T-helper 2 cell (primary cell): ENCODE measurements around the gene JUNB.
"Not testable (repeated sequence)": the region's sequence is repeated elsewhere in the genome, so short reads cannot be mapped to it uniquely, and the experiment has no call there.

Experiments used
- DNase-seq, 5 experiments: peaks; one replicate each; pipeline versions ENCODE4 v3.0.0 to v3.0.0-alpha.2; 2012 to 2022

JUNB gene

DNA sequence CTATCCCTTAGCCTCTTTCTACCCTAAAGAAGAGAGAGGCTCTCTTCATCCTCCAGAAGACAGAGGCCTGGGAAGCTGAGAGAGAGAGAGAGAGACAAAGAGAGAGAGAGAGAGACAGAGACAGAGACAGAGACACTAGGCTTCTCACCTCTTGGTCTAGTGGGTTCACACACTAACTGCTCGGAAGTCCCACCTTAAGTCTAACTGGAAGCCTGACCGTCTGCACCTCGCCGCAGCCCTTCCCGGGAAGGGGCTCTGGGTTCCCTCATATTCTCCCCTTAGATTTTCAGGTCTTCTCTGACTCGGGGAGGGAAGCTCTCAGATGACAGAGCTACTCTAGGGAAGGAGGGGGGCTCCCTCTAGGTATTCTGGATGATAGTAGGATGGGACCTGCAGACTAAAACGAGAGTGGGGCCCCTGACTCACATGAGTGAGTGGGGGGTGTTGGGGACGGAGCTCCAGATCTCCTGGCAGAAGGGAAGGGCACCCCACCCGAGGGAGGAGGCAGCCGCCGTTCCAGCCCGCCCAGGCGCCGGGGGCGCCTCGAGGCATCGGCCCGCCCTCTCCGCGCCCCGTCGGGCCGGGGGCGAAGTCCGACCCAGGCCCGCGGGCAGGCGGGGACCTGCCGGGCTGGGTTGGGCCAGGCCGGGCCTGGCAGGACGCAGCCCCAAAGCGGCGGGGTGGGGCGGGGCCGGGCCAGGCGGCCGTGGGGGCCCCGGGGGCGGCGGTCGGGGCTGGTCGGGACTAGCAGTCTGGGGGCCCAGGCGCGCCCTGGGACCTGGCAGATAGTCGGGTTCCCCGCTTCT, 2.0 kb upstream of the JUNB start:
- DNase-seq: peak in 2 of 5 experiments; percentile 28 to 38

DNA sequence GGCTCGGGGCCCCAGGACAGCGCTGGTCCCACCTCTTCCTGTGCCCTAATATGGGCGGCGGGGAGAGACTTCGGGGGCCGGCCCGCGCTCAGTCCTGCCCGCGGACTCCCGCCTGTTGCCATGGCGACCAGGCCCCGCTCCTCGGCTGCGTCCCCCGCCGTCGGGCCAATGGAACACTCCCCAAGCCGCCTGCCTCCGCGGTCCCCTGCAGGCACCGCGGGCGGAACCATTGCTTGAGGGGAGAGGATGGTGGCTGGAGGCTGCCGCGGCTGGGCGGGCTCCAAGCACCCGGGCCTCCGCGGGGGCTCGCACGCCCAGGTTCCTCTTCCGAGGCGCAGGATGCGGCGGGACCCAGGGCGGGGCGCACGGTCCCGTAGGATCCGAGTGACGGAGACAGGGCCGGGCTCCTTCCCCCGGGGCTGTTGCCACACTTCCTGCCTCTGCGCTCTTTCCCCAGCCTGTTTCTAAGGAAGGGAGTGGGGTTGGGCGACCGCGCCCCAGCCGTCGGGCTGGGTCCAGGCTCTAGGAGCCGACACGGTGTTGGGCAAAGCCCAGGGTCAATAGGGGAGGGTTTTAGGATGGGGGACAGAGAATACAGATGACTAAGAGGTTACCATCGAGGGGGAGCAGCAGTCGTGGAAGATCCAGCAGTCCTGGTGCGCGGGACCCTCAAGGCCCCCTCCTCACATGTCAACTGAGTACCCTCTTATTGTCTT, 1.2 kb upstream of the JUNB start:
- peak; percentile 81 to 98 (median 89) for DNase-seq

DNA sequence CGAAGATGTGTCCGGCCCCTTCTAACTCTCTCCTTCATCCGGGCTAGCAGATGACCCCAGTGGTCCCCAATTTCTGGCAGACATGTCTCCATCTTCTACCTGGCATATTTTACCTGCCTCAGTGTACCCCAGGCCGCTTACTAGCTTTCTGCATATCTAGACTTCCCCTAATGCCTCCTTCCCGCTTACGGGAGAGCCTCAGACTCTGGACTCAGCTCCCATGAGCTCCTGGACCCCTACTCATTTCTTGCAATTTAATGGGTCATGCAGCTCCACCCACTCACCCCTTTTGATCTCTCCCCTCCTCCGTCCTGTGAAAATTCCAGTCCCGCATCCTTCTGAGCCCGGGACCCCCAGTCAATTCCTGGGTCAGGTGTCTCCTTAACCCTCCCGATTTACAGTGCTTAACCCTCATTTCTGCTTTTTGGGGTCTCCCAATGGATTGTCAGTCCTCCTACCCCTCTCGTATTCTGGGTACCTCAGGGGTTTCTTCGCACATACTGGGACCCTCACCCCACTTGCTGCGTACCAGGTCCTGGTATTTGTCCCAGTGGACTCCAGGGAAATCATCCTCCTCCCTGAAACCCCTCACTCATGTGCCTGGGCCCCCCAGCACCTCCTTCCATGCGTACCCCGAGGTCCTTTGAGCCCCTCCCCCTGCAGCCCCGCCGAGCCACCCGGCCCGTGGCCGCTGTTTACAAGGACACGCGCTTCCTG, 500 bp upstream of the JUNB start:
- DNase-seq: no peak

DNA sequence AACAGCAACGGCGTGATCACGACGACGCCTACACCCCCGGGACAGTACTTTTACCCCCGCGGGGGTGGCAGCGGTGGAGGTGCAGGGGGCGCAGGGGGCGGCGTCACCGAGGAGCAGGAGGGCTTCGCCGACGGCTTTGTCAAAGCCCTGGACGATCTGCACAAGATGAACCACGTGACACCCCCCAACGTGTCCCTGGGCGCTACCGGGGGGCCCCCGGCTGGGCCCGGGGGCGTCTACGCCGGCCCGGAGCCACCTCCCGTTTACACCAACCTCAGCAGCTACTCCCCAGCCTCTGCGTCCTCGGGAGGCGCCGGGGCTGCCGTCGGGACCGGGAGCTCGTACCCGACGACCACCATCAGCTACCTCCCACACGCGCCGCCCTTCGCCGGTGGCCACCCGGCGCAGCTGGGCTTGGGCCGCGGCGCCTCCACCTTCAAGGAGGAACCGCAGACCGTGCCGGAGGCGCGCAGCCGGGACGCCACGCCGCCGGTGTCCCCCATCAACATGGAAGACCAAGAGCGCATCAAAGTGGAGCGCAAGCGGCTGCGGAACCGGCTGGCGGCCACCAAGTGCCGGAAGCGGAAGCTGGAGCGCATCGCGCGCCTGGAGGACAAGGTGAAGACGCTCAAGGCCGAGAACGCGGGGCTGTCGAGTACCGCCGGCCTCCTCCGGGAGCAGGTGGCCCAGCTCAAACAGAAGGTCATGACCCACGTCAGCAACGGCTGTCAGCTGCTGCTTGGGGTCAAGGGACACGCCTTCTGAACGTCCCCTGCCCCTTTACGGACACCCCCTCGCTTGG, 966 bp downstream of the JUNB start:
- peak; percentile 42 to 92 (median 63) for DNase-seq

GRCh38 chr19:12792853-12793289, 1.6 kb downstream of the JUNB start:
- peak in 1 of 5 experiments; percentile 55 for DNase-seq

GRCh38 chr19:12793290-12794195, 2.3 kb downstream of the JUNB start:
- DNase-seq: peak; percentile 85 to 97 (median 91)

- DNase-seq: peak in 1 of 5 experiments; percentile 42
Observed at GRCh38 chr19:12794196-12794941, 3.1 kb downstream of the JUNB start.

DNA sequence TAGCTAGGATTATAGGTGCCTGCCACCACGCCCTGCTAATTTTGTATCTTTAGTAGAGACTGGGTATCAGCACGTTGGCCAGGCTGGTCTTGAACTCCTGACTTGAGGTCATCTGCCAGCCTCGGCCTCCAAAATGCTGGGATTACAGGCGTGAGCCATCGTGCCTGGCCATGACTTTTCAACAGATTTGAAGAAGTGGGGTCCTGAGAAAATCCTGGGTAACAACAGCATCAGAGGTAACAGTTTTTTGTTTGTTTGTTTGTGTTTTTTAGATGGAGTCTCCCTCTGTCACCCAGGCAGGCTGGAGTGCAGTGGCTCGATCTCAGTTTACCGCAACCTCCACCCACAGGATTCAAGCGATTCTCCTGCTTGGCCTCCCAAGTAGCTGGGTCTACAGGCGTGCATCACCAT, 3.7 kb downstream of the JUNB start:
- peak in 1 of 5 experiments; percentile 16 for DNase-seq

GRCh38 chr19:12796146-12797071, 5.1 kb downstream of the JUNB start:
- DNase-seq: peak in 4 of 5 experiments; percentile 52 to 80 (median 66)

- DNase-seq: no peak
Observed at GRCh38 chr19:12797141-12797587, 5.9 kb downstream of the JUNB start.

GRCh38 chr19:12797607-12798006, 6.3 kb downstream of the JUNB start:
- not testable (repeated sequence) for DNase-seq

GRCh38 chr19:12799742-12800465, 8.6 kb downstream of the JUNB start:
- DNase-seq: no peak

DNA sequence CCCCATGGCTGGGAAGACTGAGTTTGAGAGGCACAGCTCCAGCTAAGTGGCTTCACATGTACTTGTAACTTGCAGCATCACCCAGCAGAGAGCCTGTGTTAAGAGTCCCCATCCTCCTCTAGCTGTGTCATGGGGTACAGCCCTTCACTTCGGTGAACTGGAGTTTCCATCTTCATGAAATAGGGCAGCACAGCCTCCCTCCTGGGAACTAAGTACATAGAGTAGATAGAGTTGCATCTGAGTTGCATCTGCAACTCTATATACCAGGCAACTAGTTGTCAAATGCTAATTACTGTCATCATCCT, 9.1 kb downstream of the JUNB start:
- peak in 1 of 5 experiments; percentile 15 for DNase-seq

- DNase-seq: peak in 1 of 5 experiments; percentile 15
Observed at GRCh38 chr19:12800923-12801465, 9.7 kb downstream of the JUNB start.

- DNase-seq: peak; percentile 46 to 91 (median 60)
Observed at GRCh38 chr19:12801466-12802266, 10.4 kb downstream of the JUNB start, which contains the start of the genes PRDX2 and THSD8. TSS of gene PRDX2 (minus strand) at chr19:12801800. CDS start at chr19:12801261, 539 bp downstream. TSS of gene THSD8 (plus strand) at chr19:12802069. CDS start at chr19:12802072, 3 bp downstream.

GRCh38 chr19:12802267-12803106, 11.2 kb downstream of the JUNB start:
- DNase-seq: no peak
